HG03095 (cell line): ENCODE results near the gene PLXDC1.
"Not testable (repeated sequence)": the region's sequence is repeated elsewhere in the genome, so short reads cannot be mapped to it uniquely, and the experiment has no call there.

Source experiments
- ATAC-seq: cut with Tn5 transposase; IDR thresholded peaks from one replicate; pipeline ENCODE4 v1.9.1; 2021; ENCODE audit warnings: moderate library complexity; ENCODE audit not compliant: unreplicated experiment

PLXDC1 gene

GRCh38 chr17:39130205-39130604 is 21.2 kb downstream of the PLXDC1 start:
- ATAC-seq, result no peak

GRCh38 chr17:39129544-39129943 is 21.9 kb downstream of the PLXDC1 start:
- ATAC-seq, result not testable (repeated sequence)

- ATAC-seq, result no peak
Measured at GRCh38 chr17:39126436-39126835, 25.0 kb downstream of the PLXDC1 start.

- no peak for ATAC-seq
Measured at GRCh38 chr17:39125143-39125875, 26.1 kb downstream of the PLXDC1 start.

GRCh38 chr17:39123627-39124026 is 27.8 kb downstream of the PLXDC1 start:
- no peak for ATAC-seq

- no peak for ATAC-seq
Measured at GRCh38 chr17:39122991-39123390, 28.4 kb downstream of the PLXDC1 start.

- ATAC-seq, result not testable (repeated sequence)
Measured at GRCh38 chr17:39121919-39122318, 29.5 kb downstream of the PLXDC1 start.

- ATAC-seq, result no peak
Measured at GRCh38 chr17:39118674-39119419, 32.6 kb downstream of the PLXDC1 start.

- no peak for ATAC-seq
Measured at GRCh38 chr17:39116224-39116623, 35.2 kb downstream of the PLXDC1 start.

- no peak for ATAC-seq
Measured at GRCh38 chr17:39115135-39115534, 36.3 kb downstream of the PLXDC1 start.

- no peak for ATAC-seq
Measured at GRCh38 chr17:39114723-39115122, 36.7 kb downstream of the PLXDC1 start.

- no peak for ATAC-seq
Measured at GRCh38 chr17:39113871-39114270, 37.6 kb downstream of the PLXDC1 start.

- ATAC-seq, result no peak
Measured at GRCh38 chr17:39110435-39111136, 40.9 kb downstream of the PLXDC1 start.

- ATAC-seq, result no peak
Measured at GRCh38 chr17:39108461-39109375, 42.7 kb downstream of the PLXDC1 start.

- ATAC-seq, result no peak
Measured at GRCh38 chr17:39107973-39108372, 43.5 kb downstream of the PLXDC1 start.

- no peak for ATAC-seq
Measured at GRCh38 chr17:39107155-39107554, 44.3 kb downstream of the PLXDC1 start.

GRCh38 chr17:39105705-39106104 is 45.7 kb downstream of the PLXDC1 start:
- no peak for ATAC-seq

- no peak for ATAC-seq
Measured at GRCh38 chr17:39104657-39105056, 46.8 kb downstream of the PLXDC1 start.

- no peak for ATAC-seq
Measured at GRCh38 chr17:39104046-39104445, 47.4 kb downstream of the PLXDC1 start.

- no peak for ATAC-seq
Measured at GRCh38 chr17:39101091-39101490, 50.3 kb downstream of the PLXDC1 start.

- ATAC-seq, result no peak
Measured at GRCh38 chr17:39100530-39100929, 50.9 kb downstream of the PLXDC1 start.
